Testis (tissue), 2 donors: ENCODE results near the gene OR10G7.

Experiments
- CTCF ChIP-seq, 3 experiments: fragments of 450-650 bp in 2 of 3; fragments of 200-600 bp in 1 of 3; sonication (generic) in 1 of 3; IDR thresholded peaks; one replicate each; pipeline ENCODE4 v1.5.1; 2016 to 2019; ENCODE audit warnings: antibody characterized with exemption in 3 of 3, mild to moderate bottlenecking in 2 of 3, moderate library complexity in 1 of 3
- POLR2A ChIP-seq: fragments of 450-650 bp; IDR thresholded peaks from one replicate; pipeline ENCODE4 v1.6.1; 2017; ENCODE audit warnings: antibody characterized with exemption, mild to moderate bottlenecking, moderate library complexity

- TF ChIP-seq CTCF (IDR thresholded peaks at IDR 0.05): no peak
- TF ChIP-seq POLR2A: no peak
Measured at GRCh38 chr11:124072147-124072546, 31.0 kb upstream of the OR10G7 start.
